Measurements from ENCODE around the gene YEATS2. TPM values are rescaled to one million over a fixed set of nuclear protein-coding genes. Genes with fewer than 3 reads are reported as not detected.
A peak's percentile ranks its signal among the peaks of the same experiment; 100 is the strongest.
"Not testable (repeated sequence)": the region's sequence is repeated elsewhere in the genome, so short reads cannot be mapped to it uniquely, and the experiment has no call there.

The YEATS2 gene
- total RNA-seq, 1 donor from 2014 or later: 37.7 TPM

DNA sequence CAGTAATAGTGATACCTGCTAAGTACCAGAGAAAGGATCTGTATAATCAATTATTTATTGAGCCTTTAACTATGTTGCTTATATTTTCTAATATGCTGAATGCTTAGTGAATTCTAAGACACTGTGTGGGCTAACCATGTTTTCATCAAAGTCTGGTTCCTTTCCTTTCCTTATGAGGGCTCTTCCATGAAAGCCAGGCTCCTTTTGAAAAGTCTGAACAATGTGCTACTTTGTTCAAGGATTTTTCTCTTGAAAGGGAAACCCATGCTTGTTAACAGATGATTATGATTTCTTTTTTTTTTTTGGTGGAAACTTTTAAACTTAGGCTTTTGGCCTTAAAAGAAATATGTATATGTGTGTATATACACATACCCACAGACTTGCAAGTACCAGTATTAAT is 17.0 kb downstream of the YEATS2 start:
- no peak for DNase-seq (ENCODE audit: low spot score)

DNA sequence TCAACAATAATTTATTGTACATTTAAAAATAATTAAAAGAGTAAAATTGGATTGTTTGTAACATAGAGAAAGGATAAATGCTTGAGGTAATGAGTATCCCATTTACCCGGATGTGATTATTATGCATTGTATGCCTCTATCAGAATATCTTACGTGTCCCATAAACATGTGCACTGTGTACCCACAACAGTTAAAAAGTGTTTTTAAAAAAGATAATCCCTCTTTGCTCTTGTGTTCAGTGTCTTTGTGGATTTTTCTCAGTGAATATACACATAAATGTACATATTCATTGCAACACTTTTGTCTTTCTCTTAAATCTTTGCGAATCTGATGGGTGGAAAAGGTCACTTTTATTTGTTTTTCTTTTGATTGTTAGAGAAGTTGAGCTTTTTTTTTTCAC is 20.4 kb downstream of the YEATS2 start:
- no peak for DNase-seq (ENCODE audit: low spot score)

DNA sequence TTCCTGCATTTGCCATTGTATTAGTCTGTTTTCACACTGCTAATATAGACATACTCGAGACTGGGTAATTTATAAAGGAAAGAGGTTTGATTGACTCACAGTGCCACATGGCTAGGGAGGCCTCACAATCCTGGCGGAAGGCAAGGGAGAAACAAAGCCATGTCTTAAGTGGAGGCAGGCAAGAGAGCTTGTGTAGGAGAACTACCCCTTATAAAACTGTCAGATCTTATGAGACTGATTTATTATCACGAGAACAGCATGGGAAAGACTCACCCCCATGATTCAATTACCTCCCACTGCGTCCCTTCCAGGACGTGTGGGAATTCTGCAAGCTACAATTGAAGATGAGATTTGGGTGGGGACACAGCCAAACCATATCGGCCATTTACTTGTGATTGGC is 27.8 kb downstream of the YEATS2 start:
- DNase-seq (ENCODE audit: low spot score): no peak

DNA sequence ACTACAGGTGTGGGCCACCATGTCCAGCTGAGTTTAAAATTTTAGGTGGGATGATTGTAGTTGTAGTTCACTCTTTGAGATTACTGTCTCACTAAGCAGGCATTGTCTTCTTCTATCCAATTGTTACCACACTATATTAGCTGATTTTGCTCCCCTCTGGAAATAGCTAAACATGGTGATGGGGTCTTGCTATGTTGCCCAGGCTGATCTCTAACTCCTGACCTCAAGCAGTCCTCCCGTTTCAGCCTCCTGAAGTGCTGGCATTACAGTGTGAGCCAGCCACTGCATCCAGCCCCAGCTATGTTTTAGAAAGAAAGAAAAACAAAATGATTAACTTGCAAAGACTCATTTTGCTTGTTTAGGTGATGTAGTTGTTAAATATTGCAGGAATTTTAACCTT is 30.6 kb downstream of the YEATS2 start:
- DNase-seq (ENCODE audit: low spot score): no peak

DNA sequence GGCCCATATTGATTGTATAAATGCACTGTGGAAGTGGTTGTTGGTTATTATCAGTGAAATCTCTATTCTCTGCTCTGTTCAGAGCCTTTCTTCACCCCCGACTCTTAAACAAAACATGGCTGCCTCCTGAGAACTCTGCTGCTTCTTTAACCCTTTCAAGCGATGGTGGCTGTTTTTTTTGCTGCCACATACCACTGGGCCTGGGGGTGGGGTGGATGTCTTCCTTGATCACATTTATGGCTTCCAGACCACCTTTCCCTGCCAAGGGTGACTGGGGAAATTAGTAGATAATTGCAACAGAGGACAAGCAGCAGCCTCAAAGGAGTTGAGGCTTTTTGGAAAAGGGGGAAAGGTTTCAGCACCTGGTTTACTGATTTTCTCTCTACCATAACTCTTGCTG is 32.8 kb downstream of the YEATS2 start:
- DNase-seq (ENCODE audit: low spot score): no peak

DNA sequence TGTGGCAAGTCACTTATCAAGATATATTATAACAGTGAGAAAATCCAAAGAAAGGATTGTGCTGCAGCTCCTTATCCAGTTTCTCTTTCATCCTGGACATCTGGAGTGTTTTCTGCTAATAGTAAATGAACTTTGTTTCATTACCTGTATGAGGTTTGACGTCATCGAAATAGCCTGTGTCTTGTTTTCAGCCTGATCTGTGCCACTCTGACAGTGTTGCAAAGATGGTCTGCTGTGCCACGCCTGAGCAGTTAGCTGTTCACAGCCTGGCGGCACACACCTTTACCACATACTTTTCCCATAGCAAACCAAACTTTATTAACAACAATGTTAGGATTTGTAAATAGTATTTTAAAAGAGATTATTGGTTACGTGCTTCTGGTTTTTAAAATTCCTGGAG is 34.0 kb downstream of the YEATS2 start:
- no peak for DNase-seq (ENCODE audit: low spot score)

DNA sequence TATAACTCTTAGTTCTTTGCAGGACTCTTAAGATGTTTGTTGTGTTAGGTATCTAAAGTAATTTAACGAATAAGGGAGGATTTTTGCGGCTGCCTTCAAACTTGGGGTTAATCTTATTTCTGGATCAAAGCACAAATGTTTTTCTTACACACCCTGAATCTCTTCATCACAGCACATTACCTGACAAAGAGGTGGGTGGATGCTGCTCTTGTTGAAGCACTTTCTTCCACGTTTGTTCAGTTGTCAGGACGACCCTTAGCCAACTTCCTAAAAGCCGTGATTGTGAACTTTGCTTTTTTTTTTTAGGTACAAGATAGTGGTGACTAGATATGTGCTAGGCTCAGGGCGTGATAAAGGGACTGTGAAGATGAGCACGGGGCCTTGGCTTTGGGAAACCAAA is 36.0 kb downstream of the YEATS2 start:
- DNase-seq (ENCODE audit: low spot score): no peak

DNA sequence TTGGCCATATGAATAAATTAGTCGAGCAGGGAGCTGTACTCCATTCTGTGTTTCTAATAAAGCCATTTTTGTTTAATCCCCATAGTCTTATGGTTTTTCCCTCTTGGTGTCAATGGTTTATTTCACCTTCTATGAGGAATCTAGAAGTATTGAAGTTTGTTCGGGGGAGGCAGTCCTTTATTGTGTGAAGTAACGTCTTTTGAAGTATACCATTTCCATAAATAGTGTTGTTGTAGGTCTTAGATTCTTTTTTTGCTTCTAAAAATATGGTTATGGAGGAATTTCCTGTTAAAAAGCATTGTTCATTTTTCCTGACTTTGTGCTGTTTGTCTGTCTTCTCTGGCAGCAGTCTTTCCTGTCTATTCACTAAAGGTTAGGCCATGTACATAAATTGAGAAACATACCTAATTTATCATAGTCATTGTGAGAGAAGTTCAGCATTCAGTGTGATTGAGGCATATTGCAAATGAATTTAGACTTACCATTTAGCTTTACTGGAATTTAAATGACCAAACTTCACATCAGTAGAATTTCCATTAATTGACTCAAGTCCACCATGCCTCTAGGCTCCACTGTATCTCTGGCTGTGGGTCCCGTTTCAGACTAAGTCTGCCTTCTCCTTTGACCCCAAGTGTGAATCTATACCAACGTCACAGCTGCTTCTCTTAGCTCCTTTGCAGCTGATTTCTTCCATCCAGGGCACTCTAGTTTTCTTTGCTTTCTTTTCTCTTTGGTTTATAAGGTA is 37.3 kb downstream of the YEATS2 start:
- DNase-seq (ENCODE audit: low spot score): no peak

DNA sequence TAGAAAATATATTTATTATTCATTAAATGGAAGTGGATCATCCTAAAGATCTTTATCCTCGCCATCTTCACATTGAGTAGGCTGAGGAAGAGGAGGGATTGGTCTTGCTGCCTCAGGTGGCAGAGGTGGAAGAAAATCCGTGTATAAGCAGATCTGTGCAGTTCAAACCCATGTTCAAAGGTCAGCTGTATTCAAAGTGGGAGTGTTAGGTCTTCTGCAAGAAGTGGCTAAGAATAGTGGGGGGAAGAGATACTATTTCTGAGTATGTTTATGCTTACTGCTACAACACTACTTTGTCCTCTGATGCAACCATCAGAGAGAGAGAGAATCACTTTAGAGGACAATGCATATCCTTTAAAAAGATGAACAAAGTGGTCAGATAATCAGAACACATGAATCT is 39.5 kb downstream of the YEATS2 start:
- no peak for DNase-seq (ENCODE audit: low spot score)

DNA sequence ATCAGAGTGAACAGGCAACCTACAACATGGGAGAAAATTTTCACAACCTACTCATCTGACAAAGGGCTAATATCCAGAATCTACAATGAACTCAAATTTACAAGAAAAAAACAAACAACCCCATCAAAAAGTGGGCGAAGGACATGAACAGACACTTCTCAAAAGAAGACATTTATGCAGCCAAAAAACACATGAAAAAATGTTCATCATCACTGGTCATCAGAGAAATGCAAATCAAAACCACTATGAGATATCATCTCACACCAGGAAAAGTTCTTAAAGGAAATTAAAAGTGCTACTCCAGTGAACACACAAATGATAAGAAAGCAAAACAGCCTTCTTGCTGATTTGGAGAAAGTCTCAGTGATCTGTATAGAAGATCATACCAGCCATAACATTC is 42.6 kb downstream of the YEATS2 start:
- not testable (repeated sequence) for DNase-seq (ENCODE audit: low spot score)

DNA sequence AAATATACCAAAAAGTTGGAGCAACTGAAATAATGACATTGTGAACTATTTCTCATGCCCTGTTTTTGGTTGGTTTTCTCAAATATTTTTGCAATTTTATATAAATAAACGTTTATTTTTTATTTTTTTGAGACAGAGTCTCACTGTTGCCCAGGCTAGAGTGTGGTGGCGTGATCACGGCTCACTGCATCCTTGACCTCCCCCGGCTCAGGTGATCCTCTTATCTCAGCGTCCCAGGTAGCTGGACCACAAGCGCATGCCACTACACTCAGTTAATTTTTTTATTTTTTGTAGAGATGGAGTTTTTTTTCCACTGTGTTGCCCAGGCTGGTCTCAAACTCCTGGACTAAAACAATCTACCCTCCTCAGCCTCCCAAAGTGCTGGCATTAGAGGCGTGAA is 45.6 kb downstream of the YEATS2 start:
- DNase-seq (ENCODE audit: low spot score): no peak

DNA sequence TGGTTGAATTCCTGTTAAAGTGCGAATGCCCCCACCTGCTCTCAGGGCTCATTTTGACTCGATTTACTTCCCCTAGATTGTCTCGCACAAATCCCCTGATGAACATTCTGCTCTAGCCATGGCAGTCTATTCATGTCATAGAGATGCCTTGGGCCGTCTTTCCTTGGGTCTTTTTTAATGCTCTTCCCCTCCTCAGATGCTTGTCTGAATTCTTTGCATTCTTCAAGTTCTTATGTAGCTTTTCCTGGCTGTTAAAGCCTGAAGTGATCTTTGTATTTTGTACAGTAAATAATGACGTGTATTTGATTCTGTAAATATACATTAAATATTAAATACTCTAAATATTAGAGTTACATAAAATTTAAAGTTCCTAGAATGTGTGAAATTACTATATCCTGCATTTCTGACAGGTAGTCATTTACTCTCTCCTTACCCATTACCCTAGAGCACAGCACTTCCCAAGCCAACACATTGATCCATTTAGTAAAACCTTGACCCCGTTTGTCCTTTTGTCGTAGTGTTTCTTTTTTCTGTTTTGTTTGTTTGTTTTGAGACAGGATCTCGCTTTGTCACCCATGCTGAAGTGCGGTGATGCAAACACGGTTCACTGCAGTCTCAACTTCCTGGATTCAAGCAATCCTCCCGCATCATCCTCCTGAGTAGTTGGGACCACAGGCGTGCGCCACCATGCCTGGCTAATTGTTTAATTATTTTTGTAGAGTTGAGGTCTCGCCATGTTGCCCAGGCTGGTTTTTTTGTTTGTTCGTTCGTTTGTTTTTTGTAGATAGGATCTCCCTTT is 47.9 kb downstream of the YEATS2 start:
- DNase-seq (ENCODE audit: low spot score): no peak

DNA sequence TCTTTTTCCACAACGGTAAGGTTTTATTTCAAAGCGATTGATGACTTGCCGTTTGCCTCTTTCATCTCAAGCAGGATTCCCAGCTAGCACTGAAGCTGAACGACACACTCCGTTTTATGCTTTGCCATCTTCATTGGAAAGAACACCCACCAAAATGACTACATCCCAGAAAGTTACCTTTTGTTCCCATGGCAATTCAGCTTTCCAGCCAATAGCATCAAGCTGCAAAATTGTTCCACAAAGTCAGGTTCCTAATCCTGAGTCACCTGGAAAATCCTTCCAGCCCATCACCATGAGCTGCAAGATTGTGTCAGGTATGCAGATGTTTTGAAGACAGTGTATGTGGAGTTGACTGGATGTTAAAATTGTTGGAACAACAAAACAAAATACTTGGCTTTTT is 56.5 kb downstream of the YEATS2 start:
- DNase-seq (ENCODE audit: low spot score): no peak

DNA sequence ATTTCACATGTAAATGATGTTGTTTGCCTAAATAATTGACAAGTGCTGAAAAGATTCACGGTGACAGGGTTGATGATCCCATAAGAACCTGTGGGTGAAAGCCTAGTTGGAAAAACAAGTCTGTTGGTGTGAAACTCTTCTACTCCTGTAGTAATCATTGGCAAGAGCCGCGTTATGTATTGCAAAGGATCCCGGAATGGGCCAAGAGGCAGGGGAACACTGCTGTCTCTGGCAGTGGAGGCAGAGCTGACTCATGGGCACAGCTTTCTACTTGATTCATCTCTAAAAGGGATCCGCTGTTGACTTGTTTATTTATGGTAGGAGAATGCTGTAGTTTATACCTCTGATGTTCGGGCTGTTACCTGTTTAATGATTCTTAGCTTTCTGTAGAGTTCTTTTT is 64.7 kb downstream of the YEATS2 start:
- DNase-seq (ENCODE audit: low spot score): no peak

DNA sequence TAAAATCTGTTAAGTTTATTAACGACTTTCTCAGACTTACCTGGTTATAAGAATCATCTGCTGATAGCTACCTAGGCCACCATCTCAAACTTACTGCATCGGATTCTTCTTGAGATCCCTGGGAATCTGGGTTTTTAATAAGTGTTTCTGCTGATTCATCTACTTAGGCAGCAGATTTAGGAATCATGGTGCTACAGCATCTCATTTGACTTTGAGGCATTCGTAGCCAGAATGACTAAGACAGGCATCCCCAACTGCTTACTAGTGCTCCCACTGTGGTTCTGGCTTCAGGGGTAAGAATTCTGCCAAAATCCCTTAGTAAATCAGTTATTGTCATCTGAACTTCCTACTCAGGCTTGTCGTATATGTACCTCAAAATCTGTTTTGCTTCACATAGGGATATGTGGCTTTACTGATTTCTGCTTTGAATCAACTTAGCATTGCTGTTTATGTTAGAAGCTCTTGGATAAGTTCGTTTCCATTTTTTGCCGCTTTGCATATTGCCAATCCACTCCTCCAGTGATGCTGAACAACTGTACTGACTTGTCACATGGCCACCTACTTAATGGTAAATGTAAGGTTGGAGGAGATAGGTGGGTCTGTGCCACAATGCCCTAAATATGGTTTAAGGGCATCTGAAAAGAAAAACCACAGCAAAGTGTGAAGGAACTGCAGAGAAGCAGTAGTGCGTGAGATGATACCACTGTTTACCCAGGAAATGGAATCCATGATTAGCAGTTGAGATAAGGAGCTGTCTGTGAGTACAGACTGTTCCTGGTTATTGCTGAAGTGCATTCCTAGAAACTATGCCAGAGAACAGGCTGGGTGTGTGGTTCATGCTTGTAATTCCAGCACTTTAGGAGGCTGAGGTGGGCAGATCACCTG is 67.5 kb downstream of the YEATS2 start:
- no peak for DNase-seq (ENCODE audit: low spot score)

DNA sequence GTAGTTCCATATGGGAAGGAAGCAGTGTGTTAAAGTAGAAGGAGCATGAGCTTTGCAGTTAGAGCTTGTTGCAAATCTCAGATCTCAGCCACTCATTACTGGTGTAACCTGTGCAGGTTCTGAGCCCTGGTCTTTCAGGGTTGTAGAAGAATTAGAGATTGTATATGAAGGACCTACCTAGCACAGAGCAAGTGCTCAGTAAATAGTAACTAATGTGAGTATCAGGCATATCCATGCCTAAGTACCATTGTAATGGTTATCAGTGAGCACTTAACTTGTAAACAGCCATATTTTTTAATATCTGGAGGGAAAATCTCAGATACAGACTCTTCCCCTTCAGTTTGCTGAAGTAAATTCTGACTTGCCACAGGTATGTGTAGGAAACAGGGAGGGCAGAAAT is 68.5 kb downstream of the YEATS2 start:
- no peak for DNase-seq (ENCODE audit: low spot score)

DNA sequence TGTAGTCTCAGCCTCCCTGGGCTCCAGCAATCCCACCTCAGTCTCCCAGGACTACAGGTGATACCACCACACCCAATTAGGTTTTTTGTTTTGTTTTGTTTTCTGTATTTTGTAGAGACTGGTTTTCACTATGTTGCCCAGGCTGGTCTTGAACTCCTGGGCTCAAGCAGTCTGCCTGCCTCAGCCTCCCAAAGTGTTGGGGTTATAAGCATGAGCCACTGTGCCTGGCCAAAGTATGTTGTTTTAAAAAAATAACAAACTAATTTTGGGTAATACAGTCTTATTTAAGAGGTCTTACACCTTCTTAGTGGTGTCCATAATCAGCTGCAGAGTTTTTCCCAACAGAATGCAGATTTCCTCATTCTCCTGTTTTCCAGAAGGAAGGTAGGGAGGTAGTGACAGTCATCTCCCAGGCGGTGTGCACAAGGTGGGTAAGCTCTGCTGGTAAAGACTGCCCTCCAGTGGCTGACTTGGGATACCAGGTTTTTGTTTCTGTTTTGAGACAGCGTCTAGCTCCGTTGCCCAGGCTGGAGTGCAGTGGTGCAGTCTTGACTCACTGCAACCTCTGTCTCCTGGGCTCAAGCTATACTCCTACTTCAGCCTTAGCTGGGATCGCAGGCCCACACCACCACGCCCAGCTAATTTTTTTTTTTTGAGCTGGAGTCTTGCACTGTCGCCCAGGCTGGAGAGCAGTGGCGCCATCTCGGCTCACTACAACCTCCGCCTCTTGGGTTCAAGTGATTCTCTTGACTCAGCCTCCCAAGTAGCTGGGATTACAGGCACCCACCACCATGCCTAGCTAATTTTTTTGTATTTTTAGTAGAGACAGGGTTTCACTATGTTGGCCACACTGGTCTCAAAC is 69.4 kb downstream of the YEATS2 start:
- DNase-seq (ENCODE audit: low spot score): peak; percentile 75

DNA sequence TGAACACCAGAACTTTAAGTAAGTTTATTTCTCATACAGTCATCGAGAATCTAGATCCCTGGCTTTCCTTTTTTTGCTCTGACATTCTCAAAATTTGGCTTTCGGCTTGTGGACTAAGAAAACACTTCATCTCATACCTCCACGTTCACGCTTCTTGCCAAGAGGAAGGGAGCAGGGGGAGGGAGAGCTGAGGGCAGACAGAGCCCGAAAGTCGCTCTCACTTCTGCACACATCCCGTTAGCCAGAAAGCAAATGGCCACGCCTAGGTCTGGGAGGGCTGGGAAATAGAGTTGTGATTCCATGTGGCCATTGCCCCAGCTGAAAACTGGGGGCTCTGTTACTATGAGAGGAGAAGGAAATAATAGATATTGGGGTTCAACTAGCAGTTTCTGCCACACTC is 70.5 kb downstream of the YEATS2 start:
- DNase-seq (ENCODE audit: low spot score): no peak

DNA sequence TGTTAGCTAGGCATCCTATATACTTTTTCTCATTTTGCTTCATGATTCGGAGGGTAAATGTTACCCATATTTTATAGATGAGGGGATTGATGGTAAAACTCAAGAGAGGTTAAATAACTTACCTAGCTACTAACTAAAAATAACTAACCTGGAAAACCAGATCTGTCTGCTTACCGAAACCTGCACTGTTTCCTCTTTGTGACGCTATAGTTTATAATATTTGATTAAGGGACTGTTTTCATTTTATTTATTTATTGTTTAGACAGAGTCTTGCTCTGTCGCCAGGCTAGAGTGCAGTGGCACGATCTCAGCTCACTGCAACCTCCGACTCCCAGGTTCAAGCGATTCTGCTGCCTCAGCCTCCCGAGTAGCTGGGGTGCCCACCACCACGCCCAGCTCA is 71.9 kb downstream of the YEATS2 start:
- DNase-seq (ENCODE audit: low spot score): no peak

DNA sequence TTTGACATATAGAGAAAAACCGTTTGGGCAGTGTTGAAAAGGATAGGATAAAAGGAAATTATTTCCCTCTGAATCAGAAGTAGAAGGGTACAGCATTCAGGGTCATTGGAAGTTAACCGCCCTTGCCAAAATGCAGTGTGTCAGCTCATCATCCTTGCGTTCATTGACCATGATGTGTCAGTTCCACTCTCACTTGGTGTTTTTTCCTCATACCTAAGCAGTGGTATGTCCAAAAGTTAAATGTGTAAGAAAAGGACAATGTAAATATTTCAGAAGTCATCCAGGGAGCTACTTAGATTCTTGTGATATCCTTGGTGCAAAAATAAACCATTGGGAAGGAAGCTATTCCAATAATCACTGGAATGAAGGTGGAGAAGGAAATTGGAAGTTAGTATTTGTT is 77.0 kb downstream of the YEATS2 start:
- DNase-seq (ENCODE audit: low spot score): no peak

DNA sequence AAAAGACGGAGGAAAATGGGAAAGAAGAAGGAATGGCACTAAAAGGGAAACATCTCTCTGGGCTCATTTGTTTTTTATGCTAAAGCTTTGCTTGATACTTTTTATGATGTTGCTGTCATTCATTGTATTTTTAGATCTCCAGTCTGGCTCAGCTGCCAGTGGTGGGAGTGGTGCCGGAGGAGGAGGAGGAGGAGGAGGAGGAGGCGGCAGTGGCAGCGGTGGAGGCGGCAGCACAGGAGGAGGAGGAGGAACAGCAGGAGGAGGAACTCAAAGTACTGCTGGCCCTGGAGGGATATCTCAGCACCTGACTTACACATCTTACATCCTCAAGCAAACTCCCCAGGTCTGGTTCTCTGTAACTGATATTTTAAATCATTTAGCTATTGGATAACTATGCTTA is 78.2 kb downstream of the YEATS2 start:
- no peak for DNase-seq (ENCODE audit: low spot score)
